GM12865 (cell line): ENCODE data around the gene MCM7.

ENCODE experiments used
- DNase-seq: peaks from one replicate; pipeline ENCODE4 v3.0.0; 2010; ENCODE audit warnings: low read depth
- H3K4me3 ChIP-seq: 2 replicates; pipeline ENCODE4 v1.5.1; 2011; ENCODE audit warnings: mild to moderate bottlenecking, low read depth, low read length, control low read depth
- CTCF ChIP-seq: IDR thresholded peaks from 2 replicates; pipeline ENCODE4 v1.5.1; 2011; ENCODE audit warnings: low read length, control low read depth, low read depth, inconsistent platforms; ENCODE audit not compliant: insufficient read depth; ENCODE audit errors: missing control alignments

Gene MCM7

GRCh38 chr7:100071018-100071723, 30.0 kb downstream of the MCM7 start:
- DNase-seq = no peak
- H3K4me3 ChIP-seq = no peak overlapping the region
- TF ChIP-seq CTCF = no peak

GRCh38 chr7:100069991-100070390, 31.2 kb downstream of the MCM7 start:
- H3K4me3 ChIP-seq = no peak overlapping the region
- no peak for DNase-seq
- no peak for TF ChIP-seq CTCF

GRCh38 chr7:100066953-100067352, 34.2 kb downstream of the MCM7 start:
- TF ChIP-seq CTCF = no peak
- no peak for DNase-seq
- no peak overlapping the region for H3K4me3 ChIP-seq

- DNase-seq = no peak
- no peak for TF ChIP-seq CTCF
Measured at GRCh38 chr7:100065452-100066186, 35.6 kb downstream of the MCM7 start.

GRCh38 chr7:100064162-100064561, 37.0 kb downstream of the MCM7 start:
- DNase-seq = no peak
- H3K4me3 ChIP-seq = no peak overlapping the region
- TF ChIP-seq CTCF = no peak

More at GRCh38 chr7:100065452-100066186, 35.6 kb downstream of the MCM7 start:
- H3K4me3 ChIP-seq = no peak overlapping the region

- no peak for TF ChIP-seq CTCF
- DNase-seq = no peak
- no peak overlapping the region for H3K4me3 ChIP-seq
Measured at GRCh38 chr7:100063376-100063775, 37.8 kb downstream of the MCM7 start.
